ENCODE results near the gene STX7. TPM values are rescaled to one million over a fixed set of nuclear protein-coding genes. Genes with fewer than 3 reads are reported as not detected.
A peak's percentile ranks its signal among the peaks of the same experiment; 100 is the strongest.
"Not testable (repeated sequence)": the region's sequence is repeated elsewhere in the genome, so short reads cannot be mapped to it uniquely, and the experiment has no call there.

The STX7 gene, protein sequence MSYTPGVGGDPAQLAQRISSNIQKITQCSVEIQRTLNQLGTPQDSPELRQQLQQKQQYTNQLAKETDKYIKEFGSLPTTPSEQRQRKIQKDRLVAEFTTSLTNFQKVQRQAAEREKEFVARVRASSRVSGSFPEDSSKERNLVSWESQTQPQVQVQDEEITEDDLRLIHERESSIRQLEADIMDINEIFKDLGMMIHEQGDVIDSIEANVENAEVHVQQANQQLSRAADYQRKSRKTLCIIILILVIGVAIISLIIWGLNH
- 10 to 100 TPM; 28.5 to 67.4 (median 37.8) TPM for total RNA-seq

DNA sequence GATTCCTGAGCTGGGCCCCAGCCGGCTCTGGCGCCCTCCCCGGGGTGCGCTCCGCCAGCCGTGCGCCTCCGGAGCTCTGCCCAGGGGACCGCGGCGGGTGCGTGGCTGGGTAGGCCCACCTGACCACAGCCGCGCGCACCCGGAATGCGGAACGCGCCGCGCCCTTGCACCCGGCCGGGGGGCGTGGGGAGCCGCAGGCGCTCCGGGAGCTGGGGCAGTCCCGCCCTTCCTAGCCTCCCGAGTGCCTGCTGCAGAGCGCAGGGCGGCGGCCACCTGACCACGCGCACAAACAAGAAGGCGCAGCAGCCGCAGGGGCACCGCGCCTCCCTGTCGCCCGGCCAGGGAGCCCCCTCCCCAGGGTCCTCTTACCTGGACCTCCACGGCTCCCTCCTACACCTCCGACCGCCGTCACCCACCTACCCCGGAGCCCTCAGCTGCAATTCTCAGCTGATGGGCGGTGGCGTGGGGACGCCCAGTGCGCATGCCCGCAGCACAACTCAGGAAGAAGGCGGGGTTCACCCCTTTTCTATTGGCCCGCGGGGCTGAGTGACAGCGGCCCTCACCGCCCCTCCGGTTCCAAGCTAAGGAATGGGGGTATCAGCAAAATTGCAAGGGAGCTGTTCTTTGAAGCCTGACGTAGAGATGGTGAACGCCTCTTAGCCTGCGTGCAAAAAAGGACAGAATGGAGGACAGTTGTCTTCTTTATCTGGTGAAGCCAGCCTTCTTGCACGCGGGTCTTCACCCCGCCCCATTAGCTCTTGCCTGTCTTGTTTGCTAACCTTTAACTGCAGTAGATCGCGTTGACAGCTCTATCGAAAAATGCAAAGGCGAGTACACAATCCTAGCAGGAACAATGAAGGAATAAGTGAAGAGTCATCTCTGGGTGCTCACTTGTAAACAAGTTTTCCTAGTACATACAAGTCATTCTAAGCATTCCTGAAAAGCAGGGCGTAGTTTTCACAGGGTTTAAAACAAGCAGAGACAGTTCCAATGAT, at the start of gene STX7:
Gene STX7 (minus strand): TSS at position 479 of the 995 bp plus-strand sequence. CDS start 9,586 bp downstream, outside the sequence.
- peak within 1 kb of the TSS; percentile 91 to 97 (median 93) for H3K4me3 ChIP-seq
- DNase-seq (ENCODE audit: low spot score in 2 of 2): peak; percentile 76 to 83
- peak within 1 kb of the TSS; percentile 82 to 90 for H3K27ac ChIP-seq
- no peaks in the 10 kb centered on the region for H3K27me3 ChIP-seq
- intact Hi-C loops (cut with DNase I; ENCODE audit: low total_unique reads): no loop called here
- no peaks in the 10 kb centered on the region for H3K36me3 ChIP-seq
- TF ChIP-seq POLR2A (IDR thresholded peaks at IDR 0.05) (peak; percentile 34), POLR2AphosphoS5 (IDR thresholded peaks at IDR 0.05) (peak; percentile 65 to 74 (median 70))
- TF ChIP-seq, protein P1, sequence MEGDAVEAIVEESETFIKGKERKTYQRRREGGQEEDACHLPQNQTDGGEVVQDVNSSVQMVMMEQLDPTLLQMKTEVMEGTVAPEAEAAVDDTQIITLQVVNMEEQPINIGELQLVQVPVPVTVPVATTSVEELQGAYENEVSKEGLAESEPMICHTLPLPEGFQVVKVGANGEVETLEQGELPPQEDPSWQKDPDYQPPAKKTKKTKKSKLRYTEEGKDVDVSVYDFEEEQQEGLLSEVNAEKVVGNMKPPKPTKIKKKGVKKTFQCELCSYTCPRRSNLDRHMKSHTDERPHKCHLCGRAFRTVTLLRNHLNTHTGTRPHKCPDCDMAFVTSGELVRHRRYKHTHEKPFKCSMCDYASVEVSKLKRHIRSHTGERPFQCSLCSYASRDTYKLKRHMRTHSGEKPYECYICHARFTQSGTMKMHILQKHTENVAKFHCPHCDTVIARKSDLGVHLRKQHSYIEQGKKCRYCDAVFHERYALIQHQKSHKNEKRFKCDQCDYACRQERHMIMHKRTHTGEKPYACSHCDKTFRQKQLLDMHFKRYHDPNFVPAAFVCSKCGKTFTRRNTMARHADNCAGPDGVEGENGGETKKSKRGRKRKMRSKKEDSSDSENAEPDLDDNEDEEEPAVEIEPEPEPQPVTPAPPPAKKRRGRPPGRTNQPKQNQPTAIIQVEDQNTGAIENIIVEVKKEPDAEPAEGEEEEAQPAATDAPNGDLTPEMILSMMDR (IDR thresholded peaks at IDR 0.05): no peak
- no peaks in the 10 kb centered on the region for H3K9me3 ChIP-seq
- peaks cover 0 to 1% of the 10 kb centered on the region in 2 donors for H3K4me1 ChIP-seq

DNA sequence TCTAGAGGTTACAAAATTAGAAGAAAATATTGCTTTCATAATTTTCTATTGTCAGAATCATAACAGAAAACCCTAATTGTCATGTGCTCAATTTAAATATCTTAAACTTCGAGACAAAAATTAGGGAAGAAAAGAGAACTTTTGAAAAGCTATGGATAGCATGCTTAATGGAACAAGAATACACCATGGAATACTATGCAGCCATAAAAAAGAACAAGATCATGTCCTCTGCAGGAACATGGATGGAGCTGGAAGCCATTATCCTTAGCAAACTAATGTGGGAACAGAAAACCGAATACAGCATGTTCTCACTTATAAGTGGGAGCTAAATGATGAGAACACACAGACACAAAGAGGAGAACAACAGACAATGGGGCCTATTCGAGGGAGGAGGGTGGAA, 47.2 kb upstream of the STX7 start:
- H3K4me3 ChIP-seq; DNase-seq (ENCODE audit: low spot score in 2 of 2); H3K36me3 ChIP-seq; intact Hi-C loops (cut with DNase I; ENCODE audit: low total_unique reads); H3K27me3 ChIP-seq; H3K4me1 ChIP-seq; H3K9me3 ChIP-seq; H3K27ac ChIP-seq: not testable (repeated sequence)

DNA sequence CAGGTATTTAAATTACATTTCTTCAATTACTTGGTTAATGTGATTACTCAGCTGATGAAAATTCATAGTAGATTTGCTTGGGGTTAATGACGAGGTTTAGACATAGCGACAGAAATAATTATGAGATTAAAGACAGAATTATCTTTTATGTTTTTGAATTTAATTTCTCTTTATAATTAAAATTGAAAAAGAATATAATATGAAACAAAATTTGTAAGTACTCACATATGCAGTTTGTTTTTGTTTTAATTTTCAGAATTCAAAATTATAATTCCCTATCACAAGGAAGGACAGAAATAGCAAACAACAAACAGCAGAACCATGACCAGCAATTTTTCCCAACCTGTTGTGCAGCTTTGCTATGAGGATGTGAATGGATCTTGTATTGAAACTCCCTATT, 39.5 kb upstream of the STX7 start, which contains the start of gene TAAR8:
Gene TAAR8 (plus strand): TSS at position 301 of the 400 bp plus-strand sequence. CDS start 21 bp downstream, at position 322.
- no peak within 1 kb of the TSS for H3K4me3 ChIP-seq
- DNase-seq (ENCODE audit: low spot score in 2 of 2): no peak
- H3K27me3 ChIP-seq: no peaks in the 10 kb centered on the region
- no peaks in the 10 kb centered on the region for H3K36me3 ChIP-seq
- no peak within 1 kb of the TSS for H3K27ac ChIP-seq
- TF ChIP-seq, protein P1 (IDR thresholded peaks at IDR 0.05): no peak
- TF ChIP-seq POLR2A (IDR thresholded peaks at IDR 0.05) (no peak), POLR2AphosphoS5 (IDR thresholded peaks at IDR 0.05) (no peak)
- intact Hi-C loops (cut with DNase I; ENCODE audit: low total_unique reads): no loop called here
- H3K9me3 ChIP-seq: no peaks in the 10 kb centered on the region
- no peaks in the 10 kb centered on the region for H3K4me1 ChIP-seq

DNA sequence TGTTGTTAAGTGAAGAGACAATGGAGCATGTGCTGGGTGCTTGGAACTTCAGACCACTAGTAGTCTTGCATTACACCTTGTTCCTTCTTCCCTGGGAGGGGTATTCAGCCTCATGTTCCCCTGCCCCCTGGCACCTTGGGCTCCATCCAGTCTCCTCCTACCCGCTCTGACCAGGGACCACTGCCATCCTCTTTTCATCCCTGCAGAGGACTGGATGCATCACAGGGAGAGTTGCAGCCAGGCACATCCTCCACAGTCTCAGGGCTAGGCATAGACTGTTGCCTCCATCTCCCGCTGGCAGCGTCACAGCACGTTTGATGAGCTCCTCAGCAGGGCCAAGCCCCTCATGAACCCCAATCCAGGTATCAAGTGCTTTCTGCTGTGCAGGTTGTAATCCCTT, 38.3 kb upstream of the STX7 start:
- H3K9me3 ChIP-seq: no peaks in the 10 kb centered on the region
- no peak overlapping the region for H3K4me3 ChIP-seq
- no peaks in the 10 kb centered on the region for H3K4me1 ChIP-seq
- H3K27me3 ChIP-seq: no peaks in the 10 kb centered on the region
- TF ChIP-seq POLR2AphosphoS5 (IDR thresholded peaks at IDR 0.05): no peak
- TF ChIP-seq, protein P1 (IDR thresholded peaks at IDR 0.05): no peak
- no peak for TF ChIP-seq POLR2A (IDR thresholded peaks at IDR 0.05)
- no peaks in the 10 kb centered on the region for H3K36me3 ChIP-seq
- no peak overlapping the region for H3K27ac ChIP-seq
- DNase-seq (ENCODE audit: low spot score in 2 of 2): no peak
- intact Hi-C loops (cut with DNase I; ENCODE audit: low total_unique reads): no loop called here

DNA sequence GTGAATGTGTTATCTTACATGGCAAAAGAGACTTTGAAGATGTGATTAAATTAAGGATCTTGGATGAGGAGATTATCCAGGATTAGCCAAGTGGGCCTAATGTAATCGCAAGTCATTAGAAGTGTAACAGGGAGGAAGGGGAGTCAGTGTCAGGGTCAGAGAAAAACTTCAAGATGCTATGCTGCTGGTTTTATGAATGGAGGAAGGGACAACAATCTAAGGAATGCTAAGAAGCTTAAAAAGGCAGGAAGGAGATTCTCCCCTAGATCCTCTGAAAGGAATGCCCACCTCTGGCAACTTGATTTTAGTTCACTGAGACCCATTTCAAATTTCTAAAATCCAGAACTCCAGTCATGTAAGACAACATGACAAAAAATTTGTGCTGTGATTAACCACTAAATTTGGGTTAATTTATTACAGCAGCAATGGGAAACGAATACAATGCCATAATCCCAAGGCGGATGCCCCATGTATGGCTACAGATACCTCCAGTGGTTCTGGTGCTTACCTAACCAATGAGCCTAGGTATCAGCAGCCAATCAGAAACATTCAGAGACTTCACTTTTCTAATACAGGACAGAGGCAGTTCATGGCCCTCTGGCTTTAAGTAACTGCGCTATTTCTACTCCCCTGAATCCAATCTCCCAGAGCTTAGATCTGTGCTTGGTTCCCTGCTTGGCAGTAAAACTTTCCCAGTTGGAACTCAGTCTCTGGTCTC, 36.0 kb upstream of the STX7 start:
- TF ChIP-seq, protein P1 (IDR thresholded peaks at IDR 0.05): no peak
- no peak for TF ChIP-seq POLR2A (IDR thresholded peaks at IDR 0.05)
- no peak for TF ChIP-seq POLR2AphosphoS5 (IDR thresholded peaks at IDR 0.05)
- no peak for DNase-seq (ENCODE audit: low spot score in 2 of 2)
- intact Hi-C loops (cut with DNase I; ENCODE audit: low total_unique reads): no loop called here

More for the DNA sequence above, 36.0 kb upstream of the STX7 start:
- no peaks in the 10 kb centered on the region for H3K4me1 ChIP-seq
- no peaks in the 10 kb centered on the region for H3K9me3 ChIP-seq
- no peaks in the 10 kb centered on the region for H3K27me3 ChIP-seq
- H3K36me3 ChIP-seq: no peaks in the 10 kb centered on the region
- H3K4me3 ChIP-seq: no peak overlapping the region
- H3K27ac ChIP-seq: no peak overlapping the region

All from breast epithelium (tissue), 4 donors.